Subcutaneous abdominal adipose tissue (tissue), 5 donors: ENCODE data around the gene PACSIN3.
A peak's percentile ranks its signal among the peaks of the same experiment; 100 is the strongest.

ENCODE experiments used
- H3K27ac ChIP-seq: one replicate; pipeline ENCODE4 v1.7.0; 2013; ENCODE audit warnings: low read depth, mild to moderate bottlenecking, inconsistent platforms, low read length, moderate library complexity
- H3K27me3 ChIP-seq, 5 donors: one replicate each; pipeline ENCODE4 v1.7.0; 2013; ENCODE audit warnings: low read length in 5 of 5, inconsistent platforms in 1 of 5; ENCODE audit not compliant: control insufficient read depth in 5 of 5, insufficient read depth in 4 of 5
- H3K36me3 ChIP-seq, 5 donors: one replicate each; pipeline ENCODE4 v1.7.0; 2013; ENCODE audit warnings: low read length in 5 of 5; ENCODE audit not compliant: control insufficient read depth in 5 of 5, insufficient read depth in 5 of 5
- H3K4me1 ChIP-seq, 5 donors: one replicate each; pipeline ENCODE4 v1.7.0; 2013; ENCODE audit warnings: low read length in 5 of 5, mild to moderate bottlenecking in 3 of 5, moderate library complexity in 1 of 5; ENCODE audit not compliant: control insufficient read depth in 5 of 5, insufficient read depth in 5 of 5
- H3K4me3 ChIP-seq, 5 donors: one replicate each; pipeline ENCODE4 v1.7.0; 2013; ENCODE audit warnings: low read length in 5 of 5, low read depth in 1 of 5
- H3K9ac ChIP-seq, 5 donors: one replicate each; pipeline ENCODE4 v1.7.0; 2013; ENCODE audit warnings: low read length in 5 of 5, mild to moderate bottlenecking in 4 of 5, moderate library complexity in 3 of 5
- H3K9me3 ChIP-seq, 5 donors: one replicate each; pipeline ENCODE4 v1.7.0; 2013; ENCODE audit warnings: low read length in 5 of 5; ENCODE audit not compliant: control insufficient read depth in 5 of 5
- donor health status: healthy.
- donor health status: healthy.
- donor health status: healthy.
- donor health status: healthy.
- donor health status: healthy.

The PACSIN3 gene

GRCh38 chr11:47156951-47157350 lies 29.3 kb downstream of the PACSIN3 start:
- no peak overlapping the region for H3K9ac ChIP-seq
- H3K4me3 ChIP-seq = no peak overlapping the region
- H3K27ac ChIP-seq = no peak overlapping the region
- no peaks in the 10 kb centered on the region for H3K27me3 ChIP-seq
- H3K36me3 ChIP-seq = peaks cover 0 to 20% (median 5%) of the 10 kb centered on the region in 5 donors
- H3K4me1 ChIP-seq = peaks cover 7 to 20% (median 13%) of the 10 kb centered on the region in 5 donors
- H3K9me3 ChIP-seq = no peaks in the 10 kb centered on the region

DNA sequence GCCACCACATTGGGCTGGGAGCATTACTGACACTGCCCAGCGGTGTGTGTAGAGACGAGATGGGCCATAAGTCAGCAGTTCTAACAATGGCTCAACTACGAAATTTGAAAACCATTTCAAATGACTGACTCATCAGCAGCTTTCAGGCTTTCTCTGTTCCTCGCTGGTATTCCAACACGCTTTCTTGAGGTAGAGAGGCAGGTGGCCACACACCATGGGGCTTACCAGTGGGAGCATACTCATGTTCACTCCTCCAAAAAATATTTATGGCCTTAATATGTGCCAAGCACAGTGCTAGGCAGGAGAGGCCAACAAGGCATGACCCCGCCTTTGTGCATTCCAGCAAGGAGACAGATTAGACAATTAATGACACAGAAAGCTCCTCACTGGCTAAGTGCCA lies 29.9 kb downstream of the PACSIN3 start:
- H3K4me1 ChIP-seq = peaks cover 7 to 15% (median 11%) of the 10 kb centered on the region in 5 donors
- H3K9ac ChIP-seq = no peak overlapping the region
- peaks cover 0 to 20% (median 3%) of the 10 kb centered on the region in 5 donors for H3K36me3 ChIP-seq
- no peak overlapping the region for H3K27ac ChIP-seq
- H3K9me3 ChIP-seq = no peaks in the 10 kb centered on the region
- no peaks in the 10 kb centered on the region for H3K27me3 ChIP-seq
- H3K4me3 ChIP-seq = no peak overlapping the region

DNA sequence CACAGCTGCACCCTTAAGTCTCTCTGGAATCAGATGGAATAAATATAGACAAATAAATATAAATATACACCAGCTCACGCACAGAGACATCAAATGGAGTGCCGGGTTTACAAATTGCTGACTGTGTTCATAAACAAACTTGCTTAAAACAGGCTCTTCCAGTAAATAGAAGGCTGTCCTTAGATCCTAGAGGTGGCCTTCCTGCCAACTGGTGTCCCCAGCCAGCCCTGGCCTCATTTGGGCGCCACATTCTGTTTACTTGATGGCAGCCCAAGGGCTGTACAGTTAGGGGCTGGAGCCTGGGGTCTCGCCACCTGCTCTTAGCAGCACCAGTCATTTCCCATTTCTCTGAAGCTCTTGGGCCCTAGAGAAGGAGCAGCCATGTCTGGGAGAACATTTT lies 30.4 kb downstream of the PACSIN3 start:
- Histone ChIP-seq H3K9ac (no peak overlapping the region), H3K27ac (no peak overlapping the region), H3K4me1 (peaks cover 7 to 11% (median 10%) of the 10 kb centered on the region in 5 donors), H3K36me3 (peaks cover 0 to 20% (median 3%) of the 10 kb centered on the region in 5 donors), H3K27me3 (no peaks in the 10 kb centered on the region), H3K9me3 (no peaks in the 10 kb centered on the region), H3K4me3 (no peak overlapping the region)

- Histone ChIP-seq H3K27ac (no peak overlapping the region), H3K9me3 (no peaks in the 10 kb centered on the region), H3K4me3 (no peak overlapping the region), H3K9ac (peak overlapping the region in 1 of 5 donors; percentile 12), H3K27me3 (no peaks in the 10 kb centered on the region), H3K36me3 (peaks cover 0 to 20% (median 3%) of the 10 kb centered on the region in 5 donors), H3K4me1 (peaks cover 7 to 12% (median 11%) of the 10 kb centered on the region in 5 donors)
These were observed 31.3 kb downstream of the PACSIN3 start for GRCh38 chr11:47154616-47155570.

GRCh38 chr11:47152953-47153950 lies 33.0 kb downstream of the PACSIN3 start:
- no peak overlapping the region for H3K27ac ChIP-seq

GRCh38 chr11:47152126-47152952 lies 33.9 kb downstream of the PACSIN3 start:
- no peak overlapping the region for H3K27ac ChIP-seq

More at GRCh38 chr11:47152953-47153950, 33.0 kb downstream of the PACSIN3 start:
- Histone ChIP-seq H3K36me3 (peaks cover 0 to 17% (median 3%) of the 10 kb centered on the region in 5 donors), H3K9me3 (no peaks in the 10 kb centered on the region), H3K4me1 (peaks cover 7 to 27% (median 26%) of the 10 kb centered on the region in 5 donors), H3K27me3 (no peaks in the 10 kb centered on the region), H3K9ac (peak overlapping the region in 1 of 5 donors; percentile 7), H3K4me3 (no peak overlapping the region)

DNA sequence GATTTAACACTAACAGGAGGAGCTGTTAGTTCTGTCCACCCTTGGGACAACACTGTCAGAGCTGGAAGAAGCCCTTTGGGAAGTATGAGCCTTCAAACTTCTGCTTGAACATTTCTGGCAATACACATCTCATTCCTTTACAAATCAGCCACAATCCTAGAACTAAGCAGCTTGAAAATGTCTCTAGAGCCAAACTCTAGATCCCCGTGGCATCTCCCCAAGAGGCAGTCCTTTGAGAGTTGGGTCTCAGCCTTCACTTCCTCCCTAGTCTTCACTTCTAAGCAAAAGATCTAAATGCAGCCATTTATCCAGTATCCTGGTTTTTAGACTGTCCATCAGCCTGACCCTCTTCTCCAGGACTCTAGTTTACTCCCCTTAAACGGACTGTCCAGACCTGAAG lies 36.5 kb downstream of the PACSIN3 start:
- Histone ChIP-seq H3K27me3 (no peaks in the 10 kb centered on the region), H3K27ac (no peak overlapping the region), H3K36me3 (no peaks in the 10 kb centered on the region), H3K9me3 (no peaks in the 10 kb centered on the region), H3K4me1 (peaks cover 7 to 27% (median 26%) of the 10 kb centered on the region in 5 donors), H3K9ac (peak overlapping the region in 1 of 5 donors; percentile 20), H3K4me3 (no peak overlapping the region)

More at GRCh38 chr11:47152126-47152952, 33.9 kb downstream of the PACSIN3 start:
- H3K27me3 ChIP-seq = no peaks in the 10 kb centered on the region
- H3K9ac ChIP-seq = no peak overlapping the region
- H3K36me3 ChIP-seq = peaks cover 0 to 11% (median 0%) of the 10 kb centered on the region in 5 donors
- peaks cover 7 to 27% (median 26%) of the 10 kb centered on the region in 5 donors for H3K4me1 ChIP-seq
- H3K4me3 ChIP-seq = no peak overlapping the region
- H3K9me3 ChIP-seq = no peaks in the 10 kb centered on the region

DNA sequence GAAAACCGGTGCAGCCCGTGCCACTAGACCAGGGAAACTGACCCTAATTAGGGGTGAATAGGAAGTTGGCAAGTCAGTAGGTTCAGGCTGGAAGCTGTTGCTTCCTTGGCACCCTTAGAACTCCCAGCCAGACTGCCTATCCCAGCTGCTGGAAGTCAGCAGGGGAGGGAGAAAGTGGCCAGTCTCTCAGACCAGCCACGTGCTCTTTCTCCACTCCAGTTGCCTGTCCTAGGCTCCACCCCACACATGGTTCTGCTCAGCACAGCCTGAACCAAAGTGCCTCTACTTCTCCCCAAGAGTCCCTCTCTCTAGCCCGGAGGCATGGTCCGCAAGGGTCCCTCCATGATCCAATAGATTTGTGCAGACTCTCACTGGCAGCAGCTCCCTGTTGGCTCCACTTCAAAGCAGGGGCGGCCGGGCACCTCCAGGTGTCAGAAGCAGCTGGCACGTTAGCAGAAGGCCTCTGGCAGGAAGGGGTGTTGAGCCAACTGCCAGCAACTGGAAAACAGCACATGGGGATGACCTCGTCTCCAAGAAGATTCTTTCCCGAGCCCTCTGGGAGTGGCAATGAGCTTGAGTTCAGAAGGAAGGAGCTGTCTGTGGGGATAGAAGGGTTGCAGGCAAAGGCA lies 37.2 kb downstream of the PACSIN3 start:
- H3K27me3 ChIP-seq = no peaks in the 10 kb centered on the region
- no peak overlapping the region for H3K27ac ChIP-seq
- no peaks in the 10 kb centered on the region for H3K36me3 ChIP-seq
- peak overlapping the region in 2 of 5 donors; percentile 20 to 31 for H3K9ac ChIP-seq
- no peak overlapping the region for H3K4me3 ChIP-seq
- no peaks in the 10 kb centered on the region for H3K9me3 ChIP-seq
- H3K4me1 ChIP-seq = peaks cover 7 to 27% (median 26%) of the 10 kb centered on the region in 5 donors

DNA sequence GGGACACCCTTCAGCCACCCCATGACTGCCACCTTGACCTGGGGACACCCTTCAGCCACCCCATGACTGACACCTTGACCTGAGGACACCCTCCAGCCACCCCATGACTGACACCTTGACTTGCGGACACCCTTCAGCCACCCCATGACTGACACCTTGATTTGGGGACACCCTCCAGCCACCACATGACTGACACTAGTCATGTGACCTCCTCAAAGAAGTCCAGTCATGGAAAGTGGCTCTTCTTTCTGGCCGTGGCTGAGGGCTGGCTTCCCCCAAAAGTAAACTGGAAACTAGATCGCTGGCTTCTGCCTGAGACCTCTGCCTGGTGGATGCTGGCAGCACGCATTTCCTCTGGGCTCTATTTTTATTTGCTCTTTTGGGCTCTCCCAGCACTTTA lies 38.0 kb downstream of the PACSIN3 start:
- no peaks in the 10 kb centered on the region for H3K36me3 ChIP-seq
- H3K4me1 ChIP-seq = peaks cover 6 to 24% (median 23%) of the 10 kb centered on the region in 5 donors
- H3K9ac ChIP-seq = no peak overlapping the region
- H3K9me3 ChIP-seq = no peaks in the 10 kb centered on the region
- no peaks in the 10 kb centered on the region for H3K27me3 ChIP-seq
- H3K4me3 ChIP-seq = no peak overlapping the region
- H3K27ac ChIP-seq = no peak overlapping the region
